GM12875 (cell line): ENCODE data around the gene AKR7A2.
"Not testable (repeated sequence)": the region's sequence is repeated elsewhere in the genome, so short reads cannot be mapped to it uniquely, and the experiment has no call there.

ENCODE experiments used
- H3K4me3 ChIP-seq: one replicate; pipeline ENCODE4 v1.5.1; 2011; ENCODE audit warnings: low read depth, low read length, control low read depth
- TF ChIP-seq, protein P1 (sequence below): IDR thresholded peaks from 2 replicates; pipeline ENCODE4 v1.5.1; 2011; ENCODE audit warnings: low read depth, mild to moderate bottlenecking, control low read depth, inconsistent platforms, low read length, moderate library complexity, borderline replicate concordance; ENCODE audit not compliant: insufficient read depth

AKR7A2 gene

DNA sequence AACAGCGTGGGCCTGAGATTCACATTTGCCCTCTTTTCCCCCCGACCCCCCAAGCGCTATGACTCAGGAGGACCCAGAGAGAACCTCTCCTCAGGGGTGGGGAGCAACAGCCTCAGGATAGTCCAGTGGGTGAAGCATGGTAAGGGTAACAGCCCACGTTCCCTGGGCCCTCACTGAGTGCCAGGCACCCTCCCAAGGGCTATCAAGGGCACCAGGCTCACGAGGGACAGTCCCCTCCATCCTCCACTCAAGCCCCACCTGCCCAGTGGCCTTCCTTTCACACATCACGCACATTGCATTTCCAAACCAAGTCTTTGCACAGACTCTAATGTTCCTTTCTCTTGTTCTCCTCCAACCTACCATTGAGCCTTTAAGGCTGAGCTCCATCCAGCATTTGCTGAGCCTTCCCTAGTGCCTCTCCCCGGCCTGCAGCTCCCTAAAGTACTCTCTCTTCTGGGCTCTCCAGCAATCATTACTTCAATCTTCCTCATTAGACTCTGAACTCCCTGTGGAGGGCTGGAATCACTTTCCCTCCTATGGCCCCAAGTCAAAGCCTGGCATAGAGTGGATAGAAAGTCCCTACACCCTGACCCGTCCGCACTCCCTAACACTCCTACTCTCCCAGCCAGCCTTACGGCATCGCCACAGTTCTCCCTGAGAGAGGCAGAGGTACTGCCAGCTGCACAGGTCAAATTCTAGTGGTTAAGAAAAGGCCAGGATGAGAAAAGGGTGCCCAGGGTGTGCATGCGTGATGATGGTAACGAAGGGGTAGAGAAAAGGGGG lies 1.0 kb downstream of the AKR7A2 start:
- peak overlapping the region; percentile 98 for H3K4me3 ChIP-seq
- TF ChIP-seq, protein P1, sequence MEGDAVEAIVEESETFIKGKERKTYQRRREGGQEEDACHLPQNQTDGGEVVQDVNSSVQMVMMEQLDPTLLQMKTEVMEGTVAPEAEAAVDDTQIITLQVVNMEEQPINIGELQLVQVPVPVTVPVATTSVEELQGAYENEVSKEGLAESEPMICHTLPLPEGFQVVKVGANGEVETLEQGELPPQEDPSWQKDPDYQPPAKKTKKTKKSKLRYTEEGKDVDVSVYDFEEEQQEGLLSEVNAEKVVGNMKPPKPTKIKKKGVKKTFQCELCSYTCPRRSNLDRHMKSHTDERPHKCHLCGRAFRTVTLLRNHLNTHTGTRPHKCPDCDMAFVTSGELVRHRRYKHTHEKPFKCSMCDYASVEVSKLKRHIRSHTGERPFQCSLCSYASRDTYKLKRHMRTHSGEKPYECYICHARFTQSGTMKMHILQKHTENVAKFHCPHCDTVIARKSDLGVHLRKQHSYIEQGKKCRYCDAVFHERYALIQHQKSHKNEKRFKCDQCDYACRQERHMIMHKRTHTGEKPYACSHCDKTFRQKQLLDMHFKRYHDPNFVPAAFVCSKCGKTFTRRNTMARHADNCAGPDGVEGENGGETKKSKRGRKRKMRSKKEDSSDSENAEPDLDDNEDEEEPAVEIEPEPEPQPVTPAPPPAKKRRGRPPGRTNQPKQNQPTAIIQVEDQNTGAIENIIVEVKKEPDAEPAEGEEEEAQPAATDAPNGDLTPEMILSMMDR: no peak

DNA sequence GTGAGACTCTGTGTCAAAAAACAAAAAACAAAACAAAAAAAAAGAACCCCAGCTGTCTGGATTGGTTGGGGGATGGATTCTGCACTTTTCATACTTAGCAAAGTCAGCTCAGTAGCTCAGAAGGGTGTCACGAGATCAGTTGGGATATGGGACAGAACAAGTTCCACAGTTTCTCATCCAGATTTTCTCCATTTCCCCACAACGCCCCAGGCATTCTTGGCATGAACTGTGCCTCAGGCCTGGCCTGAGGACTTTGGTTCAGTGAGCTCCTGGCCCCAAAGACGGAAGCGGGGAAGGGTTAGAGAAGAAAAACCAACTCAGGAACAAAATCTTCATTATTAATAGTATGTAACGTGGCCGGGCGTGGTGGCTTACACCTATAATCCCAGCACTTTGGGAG lies 1.9 kb downstream of the AKR7A2 start:
- TF ChIP-seq, protein P1: no peak

DNA sequence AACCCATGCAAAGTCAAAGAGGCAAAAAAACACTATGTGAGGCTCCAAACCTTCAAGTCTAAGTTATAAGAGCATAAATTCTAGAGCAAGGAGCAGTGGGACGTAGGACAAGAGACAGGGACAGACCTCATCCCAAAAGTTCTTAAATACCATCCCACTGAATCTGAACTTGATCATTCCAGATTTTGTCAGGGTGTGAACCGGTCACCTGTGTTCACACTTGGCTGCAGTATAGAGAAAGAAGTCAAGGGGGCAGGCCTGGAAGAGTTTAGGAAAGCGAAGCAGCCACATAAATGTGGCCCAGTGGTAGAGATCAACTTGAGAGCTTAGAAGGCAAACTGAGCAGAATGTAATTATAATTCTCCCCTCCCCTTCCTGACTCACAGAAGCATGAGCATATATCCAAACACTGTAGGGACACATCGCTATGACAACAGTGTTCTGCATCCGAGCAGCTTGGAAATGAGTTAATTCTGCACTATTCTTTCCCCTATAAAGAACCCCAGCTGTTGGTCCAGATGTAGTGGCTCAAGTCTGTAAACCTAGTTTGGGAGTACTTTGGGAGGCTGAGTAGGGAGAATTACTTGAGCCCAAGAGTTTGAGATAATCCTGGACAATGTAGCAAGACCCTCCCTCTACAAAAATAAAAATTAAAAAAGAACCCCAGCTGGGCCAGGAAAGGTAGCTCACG lies 2.7 kb downstream of the AKR7A2 start:
- H3K4me3 ChIP-seq: no peak overlapping the region
- TF ChIP-seq, protein P1: no peak

More for the DNA sequence above, 1.9 kb downstream of the AKR7A2 start:
- H3K4me3 ChIP-seq: no peak overlapping the region

DNA sequence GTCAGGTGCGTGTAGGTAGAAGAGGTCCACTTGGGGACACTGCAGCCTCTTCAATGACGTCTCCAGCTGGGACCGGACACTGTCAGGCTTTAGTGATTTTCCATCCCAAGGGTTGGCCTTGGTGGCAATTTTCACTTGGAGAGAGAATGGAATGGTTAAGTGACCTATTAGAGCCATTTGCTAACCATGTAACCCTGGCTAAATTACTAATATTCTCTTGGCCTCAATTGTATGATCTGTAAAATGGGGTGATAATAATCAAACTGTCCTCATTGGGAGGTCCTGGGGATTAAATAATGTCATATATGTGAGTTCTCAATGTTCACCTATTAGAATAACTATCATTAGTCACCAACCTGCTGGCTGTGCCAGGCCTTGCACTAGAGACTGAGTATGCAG lies 3.4 kb downstream of the AKR7A2 start:
- TF ChIP-seq, protein P1: no peak
- H3K4me3 ChIP-seq: no peak overlapping the region

DNA sequence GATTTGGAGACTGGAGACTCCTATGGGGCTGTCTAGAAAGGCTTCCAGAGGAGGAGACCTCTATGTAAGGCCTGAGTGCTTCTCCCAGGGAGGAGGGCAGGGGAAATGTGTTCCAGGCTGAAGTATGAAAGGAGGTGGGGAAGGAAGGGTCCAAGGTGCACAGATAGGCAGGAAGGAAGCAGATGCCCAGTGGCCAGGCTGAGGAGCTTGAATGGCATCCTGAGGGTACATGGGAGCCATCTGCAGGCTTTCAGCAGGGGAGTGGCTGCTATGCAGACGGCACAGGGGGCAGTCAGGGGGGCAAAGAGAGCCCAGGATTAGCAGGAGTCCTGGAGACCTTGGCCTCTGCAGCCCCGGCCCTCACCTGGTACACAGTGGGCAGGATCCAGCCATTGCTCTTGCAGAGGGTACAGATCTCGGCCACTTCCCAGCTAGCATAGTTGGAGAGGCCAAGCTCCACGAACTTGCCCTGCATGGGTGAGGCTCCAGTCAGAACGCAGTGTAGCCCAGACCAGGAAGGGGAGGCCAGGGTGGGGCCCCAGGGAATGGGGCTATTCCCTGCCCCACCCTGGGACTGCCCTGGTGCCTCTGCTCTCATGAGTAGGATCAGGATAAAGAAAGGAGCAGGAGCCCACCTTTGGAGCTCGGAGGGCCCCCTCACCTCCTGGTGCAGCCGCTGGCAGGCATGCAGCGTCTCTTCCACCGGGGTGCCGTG lies 4.0 kb downstream of the AKR7A2 start:
- no peak overlapping the region for H3K4me3 ChIP-seq
- TF ChIP-seq, protein P1: no peak

DNA sequence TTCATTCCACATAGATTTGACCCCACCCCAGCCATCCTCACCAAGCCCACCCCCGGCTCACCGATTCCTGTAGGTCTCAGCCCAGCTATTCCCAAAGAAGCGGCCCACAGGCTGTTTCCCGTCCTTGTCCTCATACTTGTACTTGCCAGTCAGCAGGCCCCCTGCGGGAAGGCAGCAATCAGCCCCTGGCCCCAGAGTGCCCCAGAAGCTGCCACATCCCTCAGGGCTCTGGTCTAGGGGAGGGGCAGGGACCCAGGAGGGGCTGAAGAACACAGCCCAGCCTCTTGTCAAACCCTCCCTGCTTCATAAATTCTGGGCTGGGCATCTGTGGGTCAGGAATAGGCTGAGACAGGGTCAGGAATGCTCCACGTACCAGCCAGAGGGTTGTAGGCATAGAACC lies 5.0 kb downstream of the AKR7A2 start:
- TF ChIP-seq, protein P1: no peak

DNA sequence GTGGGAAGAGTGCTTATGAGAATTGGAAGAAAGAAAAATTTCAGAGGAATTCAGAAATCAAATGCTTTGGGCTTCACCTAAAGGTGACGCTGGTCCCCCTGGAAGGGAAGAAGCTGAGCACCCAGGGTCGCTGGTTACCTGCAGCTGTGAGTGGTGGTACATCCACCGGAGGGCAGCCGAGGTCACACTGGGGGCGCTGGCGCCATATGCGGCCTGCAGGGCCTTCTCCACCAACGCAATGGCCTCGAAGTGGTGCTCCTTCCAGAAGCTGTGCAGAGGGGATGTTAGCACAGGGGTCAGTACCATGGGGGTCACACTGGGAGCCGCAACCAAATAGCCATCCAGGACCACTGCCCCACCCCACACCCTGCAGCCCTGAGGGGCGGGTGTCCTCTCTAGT lies 6.1 kb downstream of the AKR7A2 start:
- TF ChIP-seq, protein P1: no peak
- H3K4me3 ChIP-seq: no peak overlapping the region

More for the DNA sequence above, 5.0 kb downstream of the AKR7A2 start:
- H3K4me3 ChIP-seq: no peak overlapping the region

DNA sequence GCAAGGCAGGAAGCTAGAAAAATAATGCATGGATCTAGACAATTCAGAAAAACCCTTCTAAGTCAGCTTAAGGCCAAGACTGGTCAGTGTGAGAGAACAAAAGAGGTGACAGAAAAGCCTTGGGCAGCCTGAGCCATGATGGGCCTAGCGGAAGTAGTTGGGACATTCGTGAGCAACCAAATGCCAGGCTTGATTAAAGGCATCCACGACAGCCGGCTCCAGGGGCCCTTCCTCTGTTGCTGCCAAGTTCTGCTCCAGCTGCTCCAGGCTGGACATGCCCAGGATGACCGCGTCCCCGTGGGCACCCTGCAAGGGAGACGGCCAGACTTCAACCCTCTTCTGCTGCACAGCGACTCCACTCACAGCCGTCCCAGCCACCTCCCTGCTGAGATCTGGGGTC lies 7.9 kb downstream of the AKR7A2 start:
- H3K4me3 ChIP-seq: not testable (repeated sequence)
